Stimulated activated CD4-positive, alpha-beta T cell treated with anti-CD3 and anti-CD28 coated beads, Interleukin-2, amount 100 ng/mL, for 24 hours (primary cell): ENCODE measurements around the gene MYOM3.

Source experiments
- DNase-seq, 2 donors: peaks; one replicate each; pipeline ENCODE4 v3.0.0-alpha.2; 2020

Gene MYOM3

DNA sequence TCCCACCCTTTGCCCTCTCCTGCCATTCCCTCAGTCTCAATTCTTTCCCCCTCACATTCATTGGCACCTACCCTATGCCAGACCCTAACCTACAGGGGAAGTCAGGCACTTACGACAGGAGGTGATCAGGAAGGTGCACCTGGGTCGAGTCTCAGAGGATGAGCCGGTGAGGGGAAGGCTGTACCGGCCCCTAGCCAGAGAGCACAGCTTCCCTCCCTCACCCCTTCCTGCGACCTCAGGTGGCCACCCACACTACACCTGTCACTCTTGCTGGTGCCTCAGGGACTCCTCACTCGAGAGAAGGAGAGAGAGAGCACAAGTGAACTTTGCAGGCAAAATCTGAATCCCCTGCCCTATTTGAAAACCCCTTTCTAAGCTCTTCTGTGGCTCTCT is 1.7 kb upstream of the MYOM3 start:
- DNase-seq, result no peak

DNA sequence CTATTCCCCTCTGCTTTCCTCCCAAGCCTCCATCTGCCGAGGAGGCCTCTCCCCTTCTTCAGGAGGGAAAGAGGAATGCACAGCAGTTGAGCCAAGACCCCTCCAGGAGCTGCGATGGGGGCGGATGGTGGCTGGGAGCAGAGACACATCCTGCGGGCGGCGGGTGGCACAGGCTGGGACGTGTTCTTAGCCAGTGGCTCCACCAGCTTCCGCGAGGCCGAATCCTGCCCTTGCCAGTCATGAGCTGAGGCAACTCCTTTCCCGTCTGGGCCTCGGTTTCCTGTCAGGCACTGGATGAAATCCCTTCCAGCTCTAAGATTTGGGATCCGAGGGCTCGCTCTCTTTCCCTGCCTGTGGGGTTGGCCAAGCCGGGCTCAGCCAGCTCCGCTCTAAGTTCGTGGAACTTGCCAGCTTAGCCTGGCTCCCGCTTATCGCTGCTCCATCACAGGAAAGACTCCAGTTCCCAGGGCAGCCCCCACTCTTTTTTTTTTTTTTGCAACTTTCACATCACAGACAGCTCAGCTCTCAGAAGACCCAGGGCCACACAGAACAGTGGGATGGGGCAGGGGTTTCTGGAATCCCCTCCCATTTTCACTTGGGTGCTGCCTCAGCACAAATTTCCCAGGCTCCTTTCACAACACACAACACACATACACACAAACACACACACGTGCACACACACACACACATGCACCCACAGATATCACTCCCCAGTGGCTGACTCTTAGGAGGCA is 506 bp downstream of the MYOM3 start:
- DNase-seq, result no peak

GRCh38 chr1:24110642-24111261 is 1.2 kb downstream of the MYOM3 start:
- no peak for DNase-seq

GRCh38 chr1:24109686-24110475 is 2.1 kb downstream of the MYOM3 start:
- DNase-seq, result no peak

- DNase-seq, result no peak
Measured at GRCh38 chr1:24109166-24109483, 2.8 kb downstream of the MYOM3 start.

DNA sequence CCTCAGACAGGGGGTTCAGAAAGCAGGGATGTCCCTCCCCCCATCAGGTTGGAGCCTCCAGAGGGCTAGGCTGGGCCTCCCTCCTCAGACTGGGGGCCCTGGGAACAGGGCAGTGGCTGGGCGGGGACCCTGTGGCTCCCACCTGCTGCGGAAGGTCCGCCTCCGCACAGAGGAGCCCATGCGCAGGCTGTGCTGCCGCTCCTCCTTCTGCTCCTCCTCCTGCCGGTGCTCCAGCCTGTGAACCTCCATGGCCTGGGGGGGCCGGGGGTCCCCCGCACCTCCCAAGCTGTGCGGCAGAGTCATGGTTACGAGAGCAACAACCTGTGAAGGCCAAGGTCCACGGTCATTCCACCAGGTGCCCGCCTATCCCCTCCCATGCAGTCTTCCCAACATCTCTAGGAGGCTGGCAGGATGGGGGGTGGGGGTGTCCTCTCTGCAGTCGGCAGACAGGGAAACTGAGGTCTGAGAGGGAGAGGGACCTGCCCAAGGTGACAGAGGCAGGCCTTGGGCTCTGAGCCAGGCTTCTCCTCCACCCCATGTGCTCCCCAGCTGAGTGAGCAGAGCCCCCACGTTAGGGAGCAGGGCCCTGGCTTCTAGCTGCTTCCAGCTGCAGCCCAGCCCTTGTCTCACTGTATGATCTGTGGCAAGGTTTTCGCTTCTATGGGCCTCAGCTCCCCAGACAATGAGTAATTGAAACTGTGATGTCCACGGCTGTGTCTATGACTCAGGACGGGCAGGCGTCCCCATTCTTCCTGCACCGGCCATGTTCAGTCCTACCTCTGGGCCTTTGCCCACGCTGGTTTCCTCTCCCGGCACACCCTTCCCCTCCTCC is 3.4 kb downstream of the MYOM3 start:
- DNase-seq, result no peak

- DNase-seq, result no peak
Measured at GRCh38 chr1:24107462-24108138, 4.3 kb downstream of the MYOM3 start.

DNA sequence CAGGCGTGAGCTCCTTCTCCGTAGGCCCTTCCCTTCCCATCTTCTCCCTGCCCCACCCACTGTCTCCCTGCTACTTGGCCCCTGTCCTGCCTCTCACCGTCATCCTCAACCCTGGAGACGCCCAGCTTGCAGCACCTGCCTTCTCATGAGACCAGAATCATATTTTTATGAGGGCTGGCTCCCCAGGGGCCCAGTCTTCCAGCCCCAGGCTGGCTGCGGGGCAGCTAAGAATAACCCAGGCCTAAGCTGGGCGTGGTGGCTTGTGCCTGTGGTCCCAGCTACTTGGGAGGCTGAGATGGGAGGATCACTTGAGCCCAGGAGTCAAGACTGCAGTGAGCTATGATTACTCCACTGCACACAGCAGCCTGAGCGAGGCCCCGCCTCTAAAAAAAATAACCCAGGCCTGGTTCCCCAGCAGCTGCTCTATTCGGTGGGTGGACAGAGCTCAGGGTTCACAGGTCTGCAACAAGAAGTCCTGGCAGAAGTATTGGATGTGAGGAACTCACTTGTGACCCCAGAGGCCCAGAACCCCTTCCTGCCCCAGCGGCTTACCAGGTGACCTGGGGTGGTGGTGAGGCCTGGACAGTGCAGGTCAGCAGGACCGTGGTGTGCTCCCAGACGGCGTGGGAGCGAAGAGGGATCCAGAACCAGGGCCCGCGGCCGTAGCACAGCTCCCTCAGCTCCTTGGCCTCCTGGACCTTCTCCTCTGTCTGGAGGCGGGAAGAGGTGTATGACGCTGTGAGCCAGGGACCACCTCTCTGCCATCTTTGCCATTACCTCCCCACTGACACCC is 6.4 kb downstream of the MYOM3 start:
- no peak for DNase-seq

DNA sequence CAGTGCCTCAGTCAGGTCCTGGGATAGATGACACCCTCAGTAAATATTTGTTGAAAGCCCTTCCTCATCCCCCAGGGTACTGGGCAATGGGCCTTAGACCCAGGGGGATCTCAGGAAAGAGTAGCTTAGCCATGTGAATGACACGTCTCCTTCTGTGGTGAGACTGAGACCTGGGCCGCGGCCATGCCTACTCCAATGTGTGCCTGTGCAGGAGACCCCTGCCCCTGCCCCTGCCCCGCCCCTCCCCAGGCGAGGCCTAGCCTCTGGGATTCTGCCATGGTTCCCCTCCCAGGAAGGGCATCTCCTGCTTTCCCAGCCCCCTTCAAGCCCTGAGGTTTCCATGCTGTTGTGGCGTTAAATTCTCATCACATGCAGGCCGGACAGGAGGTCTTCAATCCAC is 7.1 kb downstream of the MYOM3 start:
- no peak for DNase-seq

GRCh38 chr1:24103879-24104278 is 8.1 kb downstream of the MYOM3 start:
- DNase-seq, result no peak

DNA sequence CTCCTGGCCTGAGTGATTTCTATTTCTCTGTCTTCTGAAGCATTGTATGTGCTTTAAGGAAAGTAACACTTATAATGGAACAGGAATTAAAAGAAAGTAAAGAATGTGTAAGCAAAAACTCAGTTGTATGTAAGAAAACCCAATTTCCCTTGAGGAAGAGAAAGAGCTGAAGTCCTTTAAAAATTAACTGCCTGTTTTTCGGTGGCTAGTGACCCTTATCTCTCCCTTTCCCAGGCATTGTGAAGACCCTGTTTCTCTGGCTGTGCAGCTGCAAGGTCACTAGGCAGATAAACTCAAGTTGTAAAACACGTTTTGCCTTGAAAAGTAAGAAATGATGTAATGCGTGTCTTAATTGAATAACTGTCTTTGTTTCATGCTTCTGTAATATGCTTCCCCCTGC is 8.5 kb downstream of the MYOM3 start:
- DNase-seq, result no peak

DNA sequence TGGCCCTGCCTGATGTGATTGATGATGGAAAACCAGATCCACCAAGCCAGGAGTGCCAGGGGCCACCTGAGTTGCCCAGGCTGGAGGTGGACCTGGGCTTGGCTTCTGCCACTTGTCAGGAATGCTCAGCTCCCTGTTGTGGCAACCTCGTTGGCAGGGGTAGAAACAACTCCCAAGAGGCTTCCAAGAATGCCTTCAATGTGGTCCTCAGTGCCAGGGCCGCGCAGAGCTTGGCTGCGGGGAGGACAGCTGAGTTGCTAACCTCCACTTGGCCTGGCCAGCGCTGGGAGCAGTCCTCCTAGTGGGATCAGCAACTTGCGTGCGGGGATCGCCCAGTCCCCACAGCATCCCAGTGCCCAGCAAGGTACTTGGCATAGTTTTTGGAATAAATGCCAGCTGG is 9.0 kb downstream of the MYOM3 start:
- no peak for DNase-seq

DNA sequence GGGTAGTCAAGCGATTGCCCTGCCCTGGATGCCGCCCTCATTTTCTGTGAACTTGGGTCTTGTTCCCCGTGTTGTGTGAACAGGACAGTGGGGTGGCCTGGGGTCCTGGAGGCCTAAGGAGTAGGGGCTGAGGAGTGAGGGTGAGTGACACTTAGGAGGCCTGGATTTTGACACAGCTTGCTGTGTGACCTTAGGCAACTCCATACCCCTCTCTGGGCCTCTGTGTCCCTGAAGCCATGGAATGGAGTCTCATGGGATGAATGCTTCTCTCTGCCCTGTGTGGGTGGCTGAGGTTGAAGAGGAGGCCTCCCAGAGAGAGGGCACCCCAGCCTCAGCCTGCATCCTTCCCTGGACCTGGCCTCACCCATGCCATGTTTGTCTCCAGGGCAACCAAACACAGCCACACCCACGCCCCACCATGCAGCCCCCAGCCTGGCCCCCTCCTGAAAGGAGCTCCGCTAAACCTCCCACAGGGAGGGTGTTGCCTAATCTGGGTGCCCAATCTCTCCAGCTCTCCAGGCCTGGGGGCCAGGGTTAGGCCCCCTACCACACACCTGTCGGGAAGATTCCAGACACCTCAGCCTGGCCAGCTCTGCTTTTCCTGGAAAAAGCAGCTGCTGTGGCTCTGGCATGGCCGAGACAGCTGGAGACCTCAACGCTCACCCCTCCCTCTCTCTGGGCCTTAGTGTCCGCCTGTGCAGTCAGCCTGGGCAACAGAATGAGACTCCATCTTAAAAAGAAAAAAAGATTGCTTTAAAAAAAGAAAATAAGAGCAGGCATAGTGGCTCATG is 9.9 kb downstream of the MYOM3 start:
- no peak for DNase-seq

DNA sequence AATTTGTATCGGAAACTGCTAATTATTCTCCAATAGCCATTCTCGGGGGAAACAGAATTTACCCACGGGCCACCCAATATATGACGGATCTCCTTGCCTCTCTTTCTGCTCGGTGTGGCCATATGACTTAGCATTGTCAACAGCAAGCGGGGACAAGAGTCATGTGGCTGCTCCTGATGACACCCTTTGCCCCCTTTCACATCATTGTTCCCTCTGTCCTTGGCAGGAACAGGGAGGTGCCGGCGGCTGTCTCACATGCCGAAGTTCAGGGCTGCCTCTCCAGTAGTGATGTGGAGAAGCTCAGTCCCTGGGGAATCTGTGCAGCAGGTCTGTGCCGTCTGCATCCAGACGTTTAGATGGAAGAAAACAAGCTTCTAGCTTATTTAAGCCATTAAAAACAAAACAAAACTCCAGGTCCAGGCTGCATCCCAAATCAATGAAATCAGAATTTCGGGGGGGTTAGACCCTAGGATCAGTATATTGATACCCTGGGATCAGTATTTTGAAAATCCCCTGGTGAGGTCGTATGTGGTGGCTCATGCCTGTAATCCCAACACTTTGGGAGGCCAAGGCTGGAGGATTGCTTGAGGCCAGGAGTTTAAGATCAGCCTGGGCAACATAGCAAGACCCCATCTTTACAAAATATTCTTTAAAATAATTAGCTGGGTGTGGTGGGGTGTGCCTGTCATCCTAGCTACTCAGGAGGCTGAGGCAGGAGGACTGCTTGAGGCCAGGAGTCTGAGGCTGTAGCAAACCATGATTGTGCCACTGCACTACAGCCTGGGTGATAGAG is 10.8 kb downstream of the MYOM3 start:
- no peak for DNase-seq

- DNase-seq, result no peak
Measured at GRCh38 chr1:24098943-24099638, 12.8 kb downstream of the MYOM3 start.

DNA sequence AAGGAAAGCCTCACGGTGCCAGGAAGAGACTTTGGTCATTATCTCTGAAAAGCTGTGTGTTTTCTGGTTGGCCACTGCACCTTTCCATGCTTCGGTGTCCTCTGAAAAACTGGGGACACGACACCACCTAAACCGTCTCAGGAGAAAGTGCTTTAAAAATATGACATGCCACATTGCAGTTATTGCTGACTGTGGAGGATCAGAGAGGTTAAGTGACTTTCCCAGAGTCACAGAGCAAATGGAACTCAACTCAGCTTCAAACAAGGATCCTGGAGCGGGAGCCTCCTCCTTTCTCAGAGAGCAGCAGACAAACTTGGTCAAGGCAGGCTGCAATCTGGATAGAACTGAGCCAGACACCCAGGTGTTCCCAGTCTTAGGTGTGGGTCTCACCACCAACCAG is 13.8 kb downstream of the MYOM3 start:
- DNase-seq, result no peak

DNA sequence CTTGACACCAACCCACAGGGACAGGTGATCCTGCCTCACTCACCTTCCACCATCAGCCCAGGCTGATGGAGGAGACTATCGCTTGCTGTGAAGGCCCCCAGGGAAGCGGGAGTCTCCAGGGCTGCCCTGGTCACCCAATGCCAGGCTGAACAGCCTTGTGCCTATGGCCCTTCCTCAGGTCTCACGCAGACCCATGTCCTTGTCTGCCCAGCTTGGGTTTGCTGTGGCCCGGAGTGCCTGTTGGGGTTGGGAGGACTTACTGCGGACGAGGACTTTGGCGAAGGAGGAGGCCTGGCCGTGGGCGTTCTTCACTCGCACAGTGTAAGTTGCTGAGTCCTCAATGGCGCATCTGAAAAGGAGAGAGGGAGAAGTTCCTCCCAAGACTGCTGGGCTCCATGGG is 14.3 kb downstream of the MYOM3 start:
- DNase-seq, result no peak

GRCh38 chr1:24096739-24097103 is 15.2 kb downstream of the MYOM3 start:
- DNase-seq, result no peak

- no peak for DNase-seq
Measured at GRCh38 chr1:24096009-24096738, 15.8 kb downstream of the MYOM3 start.
